NCI-H1092 (cell line): ENCODE data around the gene MYBPH.

ENCODE experiments used
- DNase-seq: peaks from one replicate; lab custom pipeline; 2025; lab: John Stamatoyannopoulos, UW

Gene MYBPH

GRCh38 chr1:203200916-203201315, 25.3 kb upstream of the MYBPH start:
- no peak for DNase-seq

GRCh38 chr1:203199816-203200571, 24.4 kb upstream of the MYBPH start:
- DNase-seq: no peak

- DNase-seq: no peak
These were observed 23.8 kb upstream of the MYBPH start for GRCh38 chr1:203199481-203199815.

- DNase-seq: no peak
These were observed 23.4 kb upstream of the MYBPH start for GRCh38 chr1:203199002-203199401.

DNA sequence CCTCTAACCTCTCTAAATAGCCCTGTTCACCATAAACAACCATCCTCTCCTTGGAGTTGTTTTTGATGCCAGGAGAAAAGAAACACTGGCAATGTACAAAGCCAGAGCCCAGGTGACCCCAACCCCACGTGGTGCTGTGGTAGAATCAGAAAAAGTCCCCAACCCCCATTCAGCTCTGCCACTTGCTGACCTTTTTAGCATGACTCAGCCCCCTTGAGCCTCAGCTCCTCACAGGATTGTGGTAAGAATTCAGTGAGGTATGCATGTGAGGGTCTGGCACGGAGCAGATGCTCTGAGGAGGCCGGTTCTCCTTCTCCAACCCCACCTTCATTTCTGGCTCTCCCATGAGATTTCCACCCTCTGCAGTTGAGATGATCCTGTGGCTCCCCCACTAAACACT, 22.0 kb upstream of the MYBPH start:
- no peak for DNase-seq

DNA sequence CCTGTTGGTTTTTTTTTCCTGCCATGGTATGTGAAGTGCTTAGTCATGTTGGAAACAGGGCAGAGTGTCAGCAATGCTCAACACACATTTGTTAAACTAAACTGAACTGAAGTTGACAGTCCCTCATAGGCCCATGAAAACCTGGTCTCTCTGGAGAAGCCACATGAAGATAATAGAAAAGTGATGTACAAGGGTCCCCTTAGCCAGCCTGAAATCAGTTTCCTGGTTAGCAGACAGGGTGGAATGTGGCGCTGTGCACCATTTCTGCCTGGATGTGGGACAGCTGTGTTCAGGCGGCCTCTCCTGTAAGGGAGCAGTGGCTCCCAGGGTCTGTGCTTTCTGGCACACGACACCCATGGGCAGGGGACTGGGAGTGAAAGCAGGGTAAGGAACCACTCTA, 20.7 kb upstream of the MYBPH start:
- no peak for DNase-seq

GRCh38 chr1:203190949-203191348, 15.3 kb upstream of the MYBPH start:
- DNase-seq: no peak

GRCh38 chr1:203189951-203190352, 14.3 kb upstream of the MYBPH start:
- DNase-seq: no peak

DNA sequence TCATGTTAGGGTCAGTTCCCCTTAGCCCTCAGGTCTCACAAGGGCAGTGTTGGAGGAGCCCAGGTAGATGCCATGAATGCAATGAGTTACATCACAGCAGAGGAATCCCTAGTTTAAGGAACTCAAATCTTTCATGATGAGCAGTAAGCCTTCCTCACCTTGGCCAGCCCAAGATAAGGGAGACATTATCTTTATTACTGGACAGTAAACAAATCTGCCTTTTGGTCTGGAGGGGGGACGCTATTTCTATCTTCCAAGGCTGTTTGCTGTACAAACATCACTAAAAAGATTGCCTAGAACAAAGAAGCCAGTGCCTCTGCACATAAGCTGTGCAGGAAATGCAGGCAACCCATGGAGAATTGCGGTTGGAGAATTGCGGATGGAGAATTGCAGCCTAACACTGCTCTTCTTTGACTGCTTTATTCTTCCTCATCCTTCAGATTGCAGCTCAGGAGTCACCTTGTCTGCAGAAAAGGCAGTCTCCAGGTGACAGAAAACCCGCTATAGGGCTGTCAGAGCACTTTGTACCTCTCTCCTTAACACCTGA, 13.1 kb upstream of the MYBPH start:
- no peak for DNase-seq

DNA sequence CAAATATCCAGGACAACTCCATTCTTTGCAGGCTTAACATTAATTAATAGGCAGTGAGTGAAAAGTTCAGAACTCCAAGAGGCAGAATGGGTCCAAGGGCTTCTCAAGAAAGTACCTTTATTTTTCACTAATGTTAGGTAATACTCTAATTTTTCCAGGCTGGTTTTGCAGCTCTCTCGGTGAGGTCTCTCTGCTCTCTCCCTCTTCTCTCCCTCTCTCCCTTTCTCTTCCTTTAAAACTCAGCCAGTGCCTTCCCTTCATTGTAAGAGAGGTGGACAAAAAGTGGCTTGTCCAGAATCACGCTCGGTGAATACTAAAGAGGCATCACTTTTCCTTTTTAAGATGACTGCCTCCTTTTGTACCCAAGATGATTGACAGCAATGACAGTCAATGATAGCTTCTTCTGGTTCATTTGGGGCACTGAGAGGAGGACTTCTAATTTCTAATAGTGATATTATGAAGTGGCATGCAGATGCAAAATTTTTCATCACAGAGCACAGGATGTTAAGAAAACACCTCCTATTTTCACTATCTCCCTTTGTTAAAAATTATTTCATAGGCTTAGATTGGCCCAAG, 12.2 kb upstream of the MYBPH start:
- DNase-seq: no peak

DNA sequence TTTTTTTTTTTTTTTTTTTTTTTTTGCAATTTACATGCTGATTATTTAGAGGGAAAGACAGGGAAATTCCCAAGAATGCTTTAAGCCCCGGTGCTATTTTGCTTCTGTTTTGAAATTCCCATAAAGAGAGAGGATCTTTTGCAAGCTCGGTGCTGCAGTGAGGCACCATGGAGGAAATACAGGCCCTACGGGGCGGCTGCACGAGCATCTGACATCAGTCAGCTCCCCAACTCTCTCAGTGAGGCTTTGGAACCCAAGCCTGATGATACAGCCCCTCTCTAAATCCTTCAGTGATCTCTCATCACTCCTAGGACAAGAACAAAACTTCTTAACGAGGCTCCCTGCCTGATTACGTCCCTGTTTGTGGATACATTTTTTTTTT, 11.7 kb upstream of the MYBPH start:
- DNase-seq: no peak

GRCh38 chr1:203186446-203187303, 11.0 kb upstream of the MYBPH start, which contains the start of gene CHI3L1:
Gene CHI3L1 (minus strand): TSS chr1:203186704. CDS start chr1:203186623, 81 bp downstream.
- DNase-seq: no peak

GRCh38 chr1:203186091-203186445, 10.4 kb upstream of the MYBPH start:
- no peak for DNase-seq

DNA sequence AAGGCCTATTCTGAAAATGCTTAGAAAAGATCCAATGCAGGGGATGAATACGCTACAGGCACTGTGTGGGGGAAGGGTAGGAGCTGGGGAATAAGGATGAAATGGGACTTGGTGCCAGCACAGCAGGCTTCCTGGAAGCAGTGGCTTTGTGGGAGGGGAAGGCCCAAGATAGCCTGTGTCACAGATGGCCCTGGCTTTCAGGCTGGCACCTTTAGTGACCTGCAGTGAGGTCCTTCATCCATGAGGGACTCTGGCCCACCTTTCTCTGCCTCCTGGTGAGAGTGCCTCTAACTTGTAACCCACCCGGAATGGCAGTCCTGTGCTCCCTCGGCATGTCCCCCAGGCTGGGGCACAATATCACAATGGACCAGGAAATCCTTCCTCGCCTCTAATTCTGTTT, 10.0 kb upstream of the MYBPH start:
- DNase-seq: no peak

DNA sequence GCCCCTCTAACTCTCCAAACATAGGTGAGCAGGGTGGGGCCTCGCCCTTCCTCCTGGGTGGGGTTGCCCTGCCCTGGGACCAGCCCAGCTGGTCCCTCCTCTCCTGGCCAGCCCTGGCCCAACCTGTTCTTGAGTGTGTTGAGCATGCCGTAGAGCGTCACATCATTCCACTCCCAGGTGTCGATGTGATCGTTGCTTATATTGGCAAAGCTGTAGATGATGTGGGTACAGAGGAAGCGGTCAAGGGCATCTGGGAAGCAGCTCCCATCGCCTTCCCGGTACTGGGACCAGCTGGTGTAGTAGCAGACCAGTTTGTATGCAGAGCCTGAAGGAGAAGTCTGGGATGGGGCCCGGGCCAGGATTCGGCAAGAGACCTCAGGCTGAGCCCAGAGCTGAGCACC, 9.4 kb upstream of the MYBPH start:
- DNase-seq: no peak

DNA sequence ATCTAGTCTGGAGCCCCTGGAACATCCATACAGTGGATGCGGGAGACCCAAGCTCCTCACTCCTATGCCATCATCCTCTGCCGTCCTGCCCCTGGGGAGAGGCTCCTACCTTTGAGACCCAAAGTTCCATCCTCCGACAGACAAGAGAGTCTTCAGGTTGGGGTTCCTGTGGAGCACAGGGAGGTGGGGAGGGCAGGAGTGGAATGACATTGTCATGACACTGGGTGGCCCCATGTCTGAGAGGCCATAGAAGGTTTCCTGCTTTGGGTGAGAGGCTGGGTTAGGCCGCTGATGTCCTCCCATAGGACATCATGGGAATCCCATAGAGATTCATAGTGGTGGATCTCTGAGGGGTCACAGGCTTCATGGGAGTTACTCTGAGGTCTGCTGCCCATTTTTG, 8.8 kb upstream of the MYBPH start:
- DNase-seq: no peak

- DNase-seq: no peak
These were observed 8.2 kb upstream of the MYBPH start for GRCh38 chr1:203183828-203184227.

DNA sequence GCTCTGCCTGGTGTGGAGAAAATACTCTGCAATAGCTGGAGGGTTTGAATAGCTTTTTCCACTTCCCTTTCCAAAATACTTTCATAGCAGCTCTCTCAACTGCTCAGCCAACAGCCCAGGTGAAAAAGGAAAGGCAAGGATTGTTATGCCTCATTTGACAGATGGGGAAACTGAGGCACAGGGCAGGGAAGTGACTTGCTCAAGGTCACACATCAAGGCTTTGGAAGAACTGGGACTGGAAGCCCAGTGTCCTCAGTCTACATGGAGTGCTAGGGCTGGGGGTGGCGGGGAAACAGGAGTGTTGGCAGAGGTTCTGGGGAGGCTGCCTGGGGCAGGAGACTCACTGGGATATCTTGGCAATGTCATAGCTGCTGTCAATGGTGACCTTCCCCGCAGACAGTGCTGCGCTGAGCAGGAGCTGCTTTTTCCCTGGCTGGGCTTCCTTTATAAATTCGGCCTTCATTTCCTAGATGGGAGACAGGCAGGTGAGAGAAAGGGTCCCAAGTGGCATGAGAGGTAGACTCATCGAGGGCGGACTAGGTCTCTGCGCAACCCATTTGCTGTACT, 6.8 kb upstream of the MYBPH start:
- DNase-seq: no peak

GRCh38 chr1:203181586-203182386, 6.2 kb upstream of the MYBPH start:
- no peak for DNase-seq

DNA sequence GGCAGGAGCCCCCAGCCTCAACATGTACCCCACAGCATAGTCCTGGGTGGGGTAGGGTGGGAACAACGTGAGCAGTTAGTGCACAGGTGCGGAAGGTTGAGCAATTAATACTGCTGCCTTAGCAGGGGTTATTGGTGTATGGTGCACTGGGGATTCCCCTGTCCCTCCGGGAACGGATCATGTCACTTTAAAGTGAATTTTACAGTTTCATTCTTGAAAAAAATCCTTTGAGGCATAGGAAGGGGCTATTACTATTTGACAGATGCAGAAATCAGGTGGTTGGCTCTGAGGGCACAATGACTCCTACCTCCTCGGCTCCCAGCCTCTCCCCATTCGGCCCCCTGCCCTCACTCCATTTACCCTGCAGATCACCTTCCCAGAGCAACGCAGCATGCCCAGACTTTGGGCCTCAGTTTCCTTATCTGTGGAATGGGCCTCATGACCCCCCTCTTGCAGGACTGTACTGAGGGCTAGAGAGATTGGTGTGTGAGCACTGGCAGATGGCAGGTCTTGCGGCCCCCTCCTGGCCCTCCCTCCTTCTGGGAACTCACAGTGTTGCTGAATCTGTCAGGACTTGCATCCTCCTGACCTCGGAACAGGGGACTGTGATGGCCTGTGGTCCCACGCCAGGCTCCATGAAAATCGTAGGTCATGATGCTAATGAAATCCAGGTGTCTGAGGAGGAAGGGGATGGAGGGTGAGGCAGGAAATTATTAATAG, 5.1 kb upstream of the MYBPH start:
- DNase-seq: no peak

- no peak for DNase-seq
These were observed 4.0 kb upstream of the MYBPH start for GRCh38 chr1:203179667-203180005.
